Glomerular visceral epithelial cell (primary cell): ENCODE results near the gene NR5A1.

Experiments used
- DNase-seq: peaks from one replicate; pipeline ENCODE4 v3.0.0-alpha.2; 2016; ENCODE audit errors: extremely low spot score

NR5A1 gene

DNA sequence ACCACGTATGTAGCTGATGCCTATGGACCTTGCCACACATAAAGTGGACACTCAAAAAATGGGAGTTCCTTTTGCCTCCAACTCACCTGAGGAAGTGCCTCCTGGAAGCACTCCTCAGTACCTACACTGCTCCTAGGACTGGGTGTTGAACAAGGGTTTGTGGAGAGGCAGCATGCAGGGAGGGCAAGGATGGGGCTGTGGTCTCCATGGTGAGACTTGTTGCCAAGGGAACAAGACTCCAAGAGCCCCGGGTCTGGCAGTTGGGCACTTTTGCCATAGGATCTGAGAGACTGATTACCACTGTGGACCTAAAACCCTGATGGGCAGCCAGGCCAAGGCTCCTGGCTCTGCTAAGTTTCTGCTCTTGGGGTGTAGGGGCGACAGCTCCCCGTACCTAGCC is 6.9 kb upstream of the NR5A1 start:
- no peak for DNase-seq

DNA sequence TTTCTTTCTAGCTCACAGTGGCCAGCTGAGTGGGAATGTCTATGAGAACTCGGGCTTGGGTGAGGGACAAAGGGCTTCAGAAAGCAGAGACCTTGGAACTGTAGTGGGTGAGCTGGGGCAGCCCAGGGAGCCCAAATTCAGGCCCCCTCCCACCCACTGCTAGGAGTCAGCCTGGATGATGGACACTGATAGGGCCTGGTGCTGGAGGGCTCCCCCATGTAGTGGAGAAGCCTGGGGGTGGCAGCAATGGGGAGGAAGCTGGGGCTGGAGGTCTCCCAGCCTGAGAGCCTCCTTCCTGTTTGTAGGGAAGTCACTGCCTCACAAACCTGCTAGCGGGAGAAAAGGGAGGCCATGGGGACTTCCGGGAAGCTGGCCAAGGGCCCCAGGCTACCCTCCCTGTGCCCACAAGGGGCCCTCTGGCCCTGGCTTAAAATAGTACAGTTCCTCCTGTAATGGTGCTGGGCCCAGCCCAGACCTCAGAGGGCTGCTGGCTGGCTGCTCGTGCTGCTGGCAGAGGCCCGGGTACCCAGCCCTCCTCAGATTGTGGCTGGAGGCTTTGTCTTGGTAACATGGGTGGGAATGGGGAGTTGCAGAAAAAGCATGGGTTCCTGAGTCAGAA is 6.3 kb upstream of the NR5A1 start:
- no peak for DNase-seq

DNA sequence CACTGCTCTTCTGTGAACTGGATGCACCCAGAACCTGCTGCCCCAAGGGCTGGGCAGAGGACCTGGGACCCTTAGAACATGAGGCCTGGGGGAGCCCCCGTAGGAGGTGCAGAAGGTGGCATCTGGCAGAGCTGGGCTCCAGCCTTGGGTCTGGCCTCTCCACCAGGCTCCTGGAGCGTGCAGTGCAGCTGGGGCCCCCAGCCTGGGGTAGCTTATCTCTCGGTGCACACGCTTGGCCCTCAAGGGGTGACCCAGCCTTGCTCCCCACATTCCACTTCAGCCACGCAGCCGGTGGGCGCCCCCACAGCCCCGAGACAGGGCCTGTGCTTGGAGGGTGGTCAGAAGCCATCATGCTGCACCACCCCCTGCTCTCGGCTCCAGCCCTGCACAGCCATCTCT is 5.6 kb upstream of the NR5A1 start:
- no peak for DNase-seq

- DNase-seq, result no peak
Measured at GRCh38 chr9:124511891-124512805, 4.9 kb upstream of the NR5A1 start.

DNA sequence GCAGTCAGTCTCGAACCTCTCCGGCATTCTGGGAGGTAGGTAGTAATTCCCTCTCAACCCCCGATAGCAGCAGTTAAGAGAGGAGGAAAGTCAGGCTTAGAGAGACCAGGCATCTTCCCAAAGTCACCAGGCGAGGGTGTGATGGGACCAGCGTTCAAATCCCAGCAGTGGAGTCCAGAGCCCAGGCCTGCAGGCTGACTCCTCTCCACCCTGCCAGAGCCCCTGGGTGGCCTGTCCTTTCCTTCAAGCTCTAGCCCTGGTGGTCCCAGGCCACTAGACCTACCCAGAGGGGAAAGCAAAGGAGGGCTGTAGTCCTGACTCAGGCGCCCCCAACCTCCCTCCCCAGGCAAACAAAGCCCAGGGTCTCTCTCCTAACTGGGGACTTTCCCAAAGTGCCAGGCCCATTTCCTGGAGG is 4.2 kb upstream of the NR5A1 start:
- DNase-seq, result no peak

DNA sequence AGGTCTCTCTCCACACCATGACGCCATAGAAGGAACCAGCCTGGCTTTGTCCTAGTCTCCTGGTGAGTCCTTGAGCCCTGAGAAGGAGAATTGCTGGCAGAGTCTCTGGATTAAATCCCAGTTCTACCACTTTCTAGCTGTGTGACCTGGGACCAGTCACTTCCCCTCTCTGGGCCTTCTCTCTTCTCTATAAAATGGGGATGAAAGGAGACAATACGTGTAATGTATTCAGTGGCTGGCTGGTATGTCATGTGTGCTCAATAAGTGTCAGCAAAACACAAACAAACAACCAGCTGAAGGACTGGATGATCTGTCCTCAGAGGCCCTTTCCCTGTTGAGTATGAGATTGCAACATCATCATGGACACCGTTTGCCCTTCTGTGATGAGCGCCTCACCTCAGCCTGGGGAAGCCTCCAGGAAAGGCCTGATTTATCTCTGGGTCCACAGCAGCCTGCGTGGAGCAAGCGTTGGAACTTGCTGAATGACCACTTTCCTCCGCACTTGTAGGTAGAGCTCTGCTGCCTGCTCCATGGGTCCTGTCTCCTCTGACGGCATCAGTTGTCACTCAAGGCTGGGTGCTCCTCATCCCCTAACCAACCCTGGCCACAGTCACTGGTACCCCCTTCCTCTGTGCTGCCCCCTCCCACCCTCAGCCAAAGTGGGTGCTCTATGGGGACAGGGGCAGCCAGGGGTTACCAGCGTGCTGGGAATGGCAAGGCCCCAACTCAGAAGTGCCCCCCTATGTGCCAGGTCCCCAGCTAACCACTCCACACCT is 3.6 kb upstream of the NR5A1 start:
- DNase-seq, result no peak

DNA sequence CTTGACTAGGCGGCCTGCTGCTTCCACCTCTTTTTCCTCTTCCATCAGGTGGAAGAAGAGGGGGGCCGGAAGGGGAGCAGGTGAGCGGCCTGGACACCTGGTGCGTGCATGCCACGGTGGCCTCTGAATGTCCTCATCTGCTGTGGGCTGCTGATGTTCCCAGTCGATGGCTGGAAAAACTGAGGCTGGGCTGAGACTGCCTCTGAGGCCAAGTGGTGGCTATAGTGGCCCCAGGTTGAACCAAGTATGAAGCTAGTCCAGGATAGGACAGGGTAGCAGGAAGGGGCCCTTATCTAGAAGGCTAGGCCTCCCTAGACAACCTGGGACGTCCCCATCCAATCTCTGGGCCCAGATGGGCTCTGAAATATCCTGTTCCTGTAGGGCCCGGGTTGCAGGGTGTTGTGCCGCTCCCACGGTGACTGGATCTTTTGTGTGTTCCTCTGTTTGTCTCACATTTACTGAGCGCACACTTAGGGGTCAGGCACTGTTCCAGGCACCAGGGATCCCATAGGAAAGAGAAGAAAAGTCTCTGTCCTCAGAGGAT is 753 bp upstream of the NR5A1 start:
- DNase-seq, result no peak

GRCh38 chr9:124506433-124506832 is 766 bp downstream of the NR5A1 start:
- DNase-seq, result no peak

DNA sequence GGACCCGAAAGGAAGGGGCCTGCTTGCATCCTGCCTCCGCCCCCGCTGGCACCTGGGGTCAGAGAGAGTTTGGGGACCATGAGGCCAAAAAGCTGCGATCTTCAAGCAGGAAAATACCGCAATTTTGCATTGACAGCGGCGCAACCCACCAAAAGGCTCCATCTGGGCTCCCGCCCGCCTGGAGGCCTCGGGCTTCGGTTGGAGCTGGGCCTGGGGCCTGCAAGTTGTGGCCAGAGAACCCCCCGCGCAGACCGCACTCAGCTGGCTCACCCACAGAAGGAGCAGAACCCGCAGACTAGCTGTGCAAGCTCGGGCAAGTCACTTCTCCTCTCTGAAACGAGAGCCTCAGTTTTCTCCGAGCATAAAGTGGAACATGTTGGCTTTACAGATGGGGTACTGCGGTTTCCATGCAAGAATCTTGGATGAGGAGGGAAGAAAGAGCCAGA is 1.3 kb downstream of the NR5A1 start:
- no peak for DNase-seq

GRCh38 chr9:124505006-124505900 is 1.9 kb downstream of the NR5A1 start:
- DNase-seq, result no peak

DNA sequence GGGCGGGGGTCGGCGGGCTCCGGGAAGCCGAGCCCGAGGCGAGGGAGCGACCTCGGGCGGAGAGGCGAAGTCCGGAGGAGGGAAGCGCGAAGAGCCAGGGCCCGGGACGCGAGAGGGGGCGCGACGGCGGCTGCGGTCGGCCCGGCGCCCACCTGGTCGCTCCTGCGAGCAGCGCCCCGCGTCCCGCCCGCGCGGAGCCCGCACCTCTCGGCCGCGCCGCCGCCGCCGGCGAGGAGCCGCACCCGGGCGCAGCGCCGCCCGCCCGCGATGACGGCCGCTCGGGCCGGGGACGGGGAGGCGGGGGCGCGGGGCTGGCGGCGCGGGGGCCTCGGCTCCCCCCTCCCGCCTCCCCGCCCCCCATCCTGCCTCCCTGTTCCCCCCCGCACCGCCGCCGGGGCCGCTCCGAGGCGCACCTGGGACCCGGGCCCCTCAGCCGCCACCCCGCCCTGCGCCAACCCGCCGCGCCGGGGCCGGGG is 2.6 kb downstream of the NR5A1 start:
- DNase-seq, result no peak

DNA sequence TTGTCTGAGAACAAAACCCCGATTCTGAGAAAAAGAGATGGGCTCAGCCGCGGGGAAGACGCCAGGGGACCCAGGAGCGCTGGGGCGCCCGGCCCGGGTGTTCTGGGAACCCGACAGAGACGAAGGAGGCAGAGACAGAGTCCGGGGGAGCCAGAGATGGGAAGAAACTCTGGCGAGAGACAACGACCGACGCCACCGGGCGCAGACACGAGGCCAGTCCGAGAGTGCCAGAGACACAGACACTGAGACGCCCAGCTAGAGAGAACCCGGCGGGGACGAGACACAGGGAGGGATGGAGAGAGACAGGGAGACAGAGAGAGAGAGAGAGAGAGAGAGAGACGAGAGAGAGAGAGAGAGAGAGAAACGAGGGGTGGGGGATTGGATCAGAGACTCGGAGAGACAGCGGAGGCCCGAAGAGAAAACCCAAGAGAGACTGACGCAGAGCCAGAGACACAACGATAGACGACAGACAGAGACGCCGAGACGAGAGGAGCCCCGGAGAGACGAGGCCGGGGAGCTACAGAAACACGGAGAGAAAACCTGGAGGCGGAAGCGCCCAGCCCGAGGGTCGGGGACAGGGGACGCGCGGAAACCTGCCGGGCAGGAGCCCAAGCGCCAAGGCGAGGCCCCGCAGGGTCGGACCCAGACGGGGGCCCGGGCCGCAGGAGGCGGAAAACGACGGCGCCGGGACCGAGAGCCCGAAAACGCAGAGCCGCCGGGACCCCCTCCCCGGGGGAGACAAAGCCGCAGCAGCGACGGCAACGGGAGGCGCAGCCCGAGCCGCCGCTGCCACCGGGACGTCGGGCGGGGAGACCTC is 3.3 kb downstream of the NR5A1 start:
- DNase-seq, result no peak

GRCh38 chr9:124502711-124503702 is 4.2 kb downstream of the NR5A1 start:
- no peak for DNase-seq

DNA sequence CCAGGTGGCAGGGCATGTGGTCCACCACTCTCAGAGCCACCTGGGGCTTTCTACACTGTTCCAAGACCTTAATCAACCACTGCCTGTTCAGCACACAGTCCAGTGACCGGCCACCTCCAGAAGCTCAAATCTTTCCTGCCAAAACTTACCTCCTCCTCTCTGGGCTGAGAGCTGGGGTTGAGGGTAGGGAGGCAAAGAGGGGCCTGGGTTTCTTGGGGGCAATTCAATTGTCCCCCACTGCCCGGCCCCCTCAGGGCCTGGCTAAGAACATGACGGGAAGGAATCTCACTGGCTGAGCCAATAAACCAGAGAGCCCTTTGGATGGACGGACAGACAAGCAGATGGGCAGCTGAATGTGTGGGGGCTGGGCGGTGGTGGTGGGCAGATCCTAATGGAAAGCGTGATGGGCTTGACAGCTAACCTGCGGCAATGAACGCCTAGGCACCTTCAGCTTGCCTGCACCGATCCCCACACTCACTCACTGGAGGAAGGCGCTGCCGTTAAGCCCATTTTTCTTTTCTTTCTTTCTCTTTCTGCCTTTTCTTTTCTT is 5.4 kb downstream of the NR5A1 start:
- DNase-seq, result no peak

GRCh38 chr9:124500796-124501611 is 6.2 kb downstream of the NR5A1 start:
- no peak for DNase-seq

DNA sequence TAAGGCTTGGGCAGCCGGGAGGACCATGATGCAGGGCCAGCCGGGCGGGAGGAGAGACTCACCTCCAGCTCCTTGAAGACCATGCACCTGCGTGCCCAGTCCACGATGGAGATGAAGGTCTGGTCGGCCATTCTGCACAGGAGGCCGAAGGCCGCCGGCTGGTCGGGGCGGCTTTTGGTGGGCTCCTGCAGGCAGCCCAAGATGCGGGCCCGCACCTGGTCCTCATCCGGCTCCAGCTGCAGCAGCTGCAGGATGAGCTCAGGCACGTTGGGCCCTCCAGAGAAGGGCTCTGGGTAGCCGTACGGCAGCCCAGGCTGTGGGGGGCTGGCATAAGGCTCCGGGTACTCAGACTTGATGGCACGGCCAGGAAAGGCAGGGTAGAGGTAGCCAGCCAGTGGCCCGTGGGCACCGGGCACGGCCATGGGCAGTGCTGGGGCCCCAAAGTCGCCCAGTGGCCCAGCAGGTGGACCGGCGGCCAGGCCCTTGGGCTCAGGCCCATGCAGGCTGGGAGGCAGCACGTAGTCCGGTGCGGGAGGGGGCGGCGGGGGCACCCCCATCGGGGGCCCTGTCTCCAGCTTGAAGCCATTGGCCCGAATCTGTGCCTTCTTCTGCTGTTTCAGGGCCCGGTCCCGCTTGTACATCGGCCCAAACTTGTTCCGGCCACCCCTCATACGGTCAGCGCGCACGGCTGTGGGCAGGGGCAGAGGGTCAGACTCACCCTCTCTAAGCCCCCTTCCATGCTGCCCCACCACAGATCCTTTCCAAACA is 7.0 kb downstream of the NR5A1 start:
- no peak for DNase-seq

GRCh38 chr9:124499216-124499615 is 8.0 kb downstream of the NR5A1 start:
- DNase-seq, result no peak
